ENCODE data around the gene CACNA1H. TPM values are rescaled to one million over a fixed set of nuclear protein-coding genes. Genes with fewer than 3 reads are reported as not detected.

Gene CACNA1H
- total RNA-seq, 1 experiment from 2014 or later, result 24.3 TPM

- no peaks in the 10 kb centered on the region for H3K79me2 ChIP-seq (ENCODE audit: insufficient read depth, low read length)
- H3K27ac ChIP-seq (ENCODE audit: low read depth, low read length), result no peak overlapping the region
- no peak overlapping the region for H3K4me2 ChIP-seq (ENCODE audit: low read length)
- H3K9ac ChIP-seq (ENCODE audit: low read length), result no peak overlapping the region
- DNase-seq (ENCODE audit: low read depth, low spot score) (no peak), ATAC-seq (no peak)
- no peak overlapping the region for H3K4me3 ChIP-seq (replicated peaks in 1 of 2; ENCODE audit: low read depth in 1 of 2, low read length in 2 of 2)
- POLR2A ChIA-PET, result no interaction called here
- no peaks in the 10 kb centered on the region for H3K4me1 ChIP-seq (ENCODE audit: control insufficient read depth in 1 of 2, insufficient read depth in 2 of 2, low read length in 2 of 2)
- no peaks in the 10 kb centered on the region for H3K36me3 ChIP-seq (ENCODE audit: control insufficient read depth in 1 of 2, insufficient read depth in 2 of 2, low read length in 2 of 2)
- no peaks in the 10 kb centered on the region for H3K27me3 ChIP-seq (ENCODE audit: insufficient read depth, low read length)
- TF ChIP-seq ZNF274 (IDR thresholded peaks at IDR 0.05; ENCODE audit: low read depth, low read length), result no peak
- no peak for TF ChIP-seq REST (IDR thresholded peaks at IDR 0.05; ENCODE audit: low read depth)
- no peak for TF ChIP-seq TCF7L2 (IDR thresholded peaks at IDR 0.05; ENCODE audit: borderline replicate concordance, extremely low read depth, insufficient read depth, insufficient read length)
- no peak for TF ChIP-seq RAD21 (IDR thresholded peaks at IDR 0.05; ENCODE audit: low read depth)
- no peak for TF ChIP-seq ZFX (IDR thresholded peaks at IDR 0.05)
- TF ChIP-seq ELF1 (IDR thresholded peaks at IDR 0.05; ENCODE audit: borderline replicate concordance, low read depth), result no peak
- TF ChIP-seq POLR2AphosphoS5 (IDR thresholded peaks at IDR 0.05; ENCODE audit: low read depth, low read length), result no peak
- RAD21 ChIA-PET (ENCODE audit: low non-redundant PET in 1 of 2, low total read pairs in 2 of 2, uncharacterized antibody in 2 of 2, unreplicated experiment in 2 of 2), result no interaction called here
- intact Hi-C loops (cut with micrococcal nuclease), result no loop called here
- no TSS peak for BruUV-seq (replicated peaks)
- H2AFZ ChIP-seq (ENCODE audit: low read depth, low read length, poor library complexity, severe bottlenecking), result no peak overlapping the region
- H4K20me1 ChIP-seq (ENCODE audit: insufficient read depth), result no peaks in the 10 kb centered on the region
- H3K9me2 ChIP-seq (ENCODE audit: insufficient read depth), result no peaks in the 10 kb centered on the region
- CTCF ChIA-PET, result no interaction called here
- H3K9me3 ChIP-seq (ENCODE audit: control insufficient read depth in 1 of 2, insufficient read depth in 1 of 2, low read depth in 1 of 2, low read length in 2 of 2), result no peaks in the 10 kb centered on the region
Measured at GRCh38 chr16:1113889-1114526, 38.9 kb upstream of the CACNA1H start.
